Kidney glomerular epithelial cell (primary cell): Measurements from ENCODE around the gene HMOX1.
A peak's percentile ranks its signal among the peaks of the same experiment; 100 is the strongest.
"Not testable (repeated sequence)": the region's sequence is repeated elsewhere in the genome, so short reads cannot be mapped to it uniquely, and the experiment has no call there.

Source experiments
- DNase-seq: peaks from one replicate; lab custom pipeline; 2025; lab: John Stamatoyannopoulos, UW

Gene HMOX1

DNA sequence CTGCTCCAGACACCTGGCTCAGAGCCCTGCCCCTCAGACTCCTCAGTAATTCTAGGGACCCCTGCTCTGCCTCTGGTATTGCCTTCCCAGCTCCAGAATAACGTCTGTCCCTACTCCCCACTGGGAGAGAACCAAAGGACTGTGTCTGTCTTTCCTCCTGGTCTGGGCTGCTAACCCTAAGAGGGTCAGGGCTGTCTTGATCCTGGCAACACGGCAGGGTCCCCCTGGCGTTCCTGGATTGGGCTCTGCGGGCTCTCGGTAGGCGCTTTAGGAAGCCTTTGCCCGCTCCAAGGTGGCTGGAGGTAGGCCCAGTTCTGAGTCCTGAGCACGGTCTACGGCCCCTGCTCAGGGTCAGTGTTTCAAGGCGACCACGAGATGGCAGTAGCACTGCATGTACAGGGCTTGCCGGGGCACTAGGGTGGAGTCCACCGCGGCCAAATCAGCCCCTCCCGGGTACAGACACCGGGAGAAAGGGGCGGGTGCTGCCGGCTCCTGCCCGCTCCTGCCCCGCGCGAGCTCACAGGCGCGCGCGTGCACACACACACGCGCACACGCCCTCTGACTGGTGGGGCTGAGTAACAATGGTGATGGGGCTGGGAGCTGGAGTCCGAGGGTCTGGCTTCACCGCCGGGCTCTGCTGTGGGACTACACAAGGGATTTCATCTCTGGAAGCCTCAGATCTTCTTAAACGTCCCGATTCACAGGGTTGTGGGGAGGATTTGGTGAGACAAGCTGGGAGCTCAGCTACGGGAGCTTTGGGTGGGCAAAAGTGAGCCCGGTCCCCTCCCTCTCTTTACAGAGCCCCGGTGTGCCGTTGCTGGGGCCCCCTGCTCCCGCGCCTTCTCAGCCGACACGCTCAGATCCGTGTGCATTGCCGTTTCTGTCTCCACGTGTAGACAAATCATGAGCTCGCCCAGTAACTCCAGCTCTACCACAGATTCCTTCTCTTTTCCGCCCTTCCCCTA, 30.1 kb upstream of the HMOX1 start:
- DNase-seq, result peak; percentile 79

- no peak for DNase-seq
Measured at GRCh38 chr22:35352214-35353111, 28.4 kb upstream of the HMOX1 start.

GRCh38 chr22:35353318-35353717, 27.6 kb upstream of the HMOX1 start:
- DNase-seq, result no peak

DNA sequence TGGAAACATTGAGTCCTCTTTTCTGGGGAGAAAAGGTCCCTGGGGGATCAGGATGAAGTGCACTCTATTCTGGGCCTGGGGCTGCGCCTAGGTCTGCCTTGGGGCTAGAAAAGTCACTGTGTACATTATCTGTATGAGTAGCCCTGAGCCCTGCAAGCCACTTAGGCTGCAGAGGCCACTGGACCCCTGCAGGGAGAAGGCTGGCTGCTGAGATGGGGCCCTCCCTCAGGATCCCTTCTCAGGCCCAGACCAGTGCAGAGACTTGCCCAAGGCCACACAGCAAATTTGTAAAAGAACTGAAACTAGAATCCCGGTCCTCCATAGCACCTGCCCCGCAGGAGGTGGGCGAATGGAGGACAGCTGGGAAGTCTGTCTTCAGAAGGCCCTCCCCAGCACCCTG, 26.8 kb upstream of the HMOX1 start:
- no peak for DNase-seq

DNA sequence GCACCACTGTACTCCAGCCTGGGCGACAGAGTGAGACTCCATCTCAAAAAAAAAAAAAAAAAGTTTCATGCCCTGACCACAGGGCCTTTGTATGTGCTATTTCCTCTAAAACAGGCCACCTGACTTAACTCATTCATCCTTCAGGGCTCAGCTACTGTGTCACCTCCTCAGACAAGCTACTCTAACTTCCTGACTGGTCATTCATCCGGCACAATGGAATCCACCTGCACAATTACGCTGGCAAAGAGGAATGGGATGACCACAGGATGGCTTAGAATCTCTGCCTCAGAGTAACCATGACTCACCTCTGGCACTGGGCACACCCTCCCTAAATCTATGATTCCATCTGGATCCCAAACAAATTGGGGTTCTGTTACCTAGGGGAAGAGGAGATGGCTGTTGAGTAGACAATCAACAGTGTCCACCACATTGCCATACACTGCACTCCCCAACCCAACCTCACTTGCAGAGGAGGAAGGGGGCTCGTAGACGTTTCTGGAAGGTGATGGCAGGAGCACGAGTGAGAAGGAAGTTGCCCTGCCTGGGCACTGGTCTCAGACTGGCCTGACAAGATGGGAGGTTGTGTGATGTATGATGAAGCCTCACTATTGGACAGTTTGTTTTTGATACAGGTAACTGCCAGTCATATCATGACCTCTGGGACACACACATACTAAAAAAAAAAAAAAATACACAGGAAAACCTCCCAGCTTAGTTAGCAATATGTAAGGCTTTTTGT, 22.8 kb upstream of the HMOX1 start:
- DNase-seq, result no peak

- DNase-seq, result no peak
Measured at GRCh38 chr22:35359380-35360065, 21.4 kb upstream of the HMOX1 start.

GRCh38 chr22:35361001-35361558, 19.8 kb upstream of the HMOX1 start:
- DNase-seq, result no peak

DNA sequence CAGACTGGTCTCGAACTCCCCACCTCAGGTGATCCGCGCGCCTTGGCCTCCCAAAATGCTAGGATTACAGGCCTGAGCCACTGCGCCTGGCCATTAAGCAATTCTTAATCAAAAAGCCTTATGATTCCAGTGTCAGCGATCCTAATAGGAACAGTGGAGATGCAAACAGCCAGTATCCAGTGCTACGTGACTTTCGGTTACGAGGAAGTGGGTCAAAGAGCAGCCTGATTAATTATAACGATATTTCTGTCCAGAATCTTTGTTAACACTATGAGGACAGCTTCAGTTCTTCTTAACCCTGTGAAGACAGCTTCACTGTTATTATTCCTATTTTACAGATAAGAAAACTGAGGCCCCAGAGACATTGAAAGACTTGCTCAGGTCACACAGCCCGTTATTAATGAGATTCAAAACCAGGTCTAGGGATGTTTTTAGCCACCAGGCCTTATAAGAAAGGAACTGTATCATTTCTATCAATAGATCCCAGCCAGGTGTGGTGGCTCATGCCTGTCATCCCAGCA, 17.3 kb upstream of the HMOX1 start:
- no peak for DNase-seq

- DNase-seq, result not testable (repeated sequence)
Measured at GRCh38 chr22:35364230-35364629, 16.7 kb upstream of the HMOX1 start.

DNA sequence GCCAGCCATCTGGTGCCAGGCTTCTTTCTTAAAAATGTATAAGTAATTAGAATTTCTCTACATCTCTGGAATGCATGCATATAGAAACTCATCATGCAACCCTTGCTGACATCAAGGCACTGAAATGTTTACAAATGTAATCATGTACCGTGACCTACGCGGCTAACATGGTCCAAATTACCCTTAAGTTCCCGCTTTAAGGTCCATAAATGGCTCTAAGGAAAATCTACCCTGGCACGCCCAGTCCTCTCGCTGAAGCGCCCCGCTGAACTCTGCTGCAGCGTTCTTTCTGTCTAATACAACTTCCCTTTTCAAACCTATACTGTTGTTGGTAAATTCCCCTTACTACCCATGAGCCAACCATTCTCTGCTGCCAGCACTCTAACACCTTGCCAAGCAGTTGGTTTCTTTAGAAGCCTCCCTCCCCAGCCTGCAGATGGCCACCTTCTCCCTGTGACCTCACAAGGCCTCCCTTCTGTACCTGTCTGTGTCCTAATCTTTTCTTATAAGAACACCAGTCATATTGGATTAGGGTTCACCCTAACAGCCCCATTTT, 13.5 kb upstream of the HMOX1 start:
- no peak for DNase-seq

DNA sequence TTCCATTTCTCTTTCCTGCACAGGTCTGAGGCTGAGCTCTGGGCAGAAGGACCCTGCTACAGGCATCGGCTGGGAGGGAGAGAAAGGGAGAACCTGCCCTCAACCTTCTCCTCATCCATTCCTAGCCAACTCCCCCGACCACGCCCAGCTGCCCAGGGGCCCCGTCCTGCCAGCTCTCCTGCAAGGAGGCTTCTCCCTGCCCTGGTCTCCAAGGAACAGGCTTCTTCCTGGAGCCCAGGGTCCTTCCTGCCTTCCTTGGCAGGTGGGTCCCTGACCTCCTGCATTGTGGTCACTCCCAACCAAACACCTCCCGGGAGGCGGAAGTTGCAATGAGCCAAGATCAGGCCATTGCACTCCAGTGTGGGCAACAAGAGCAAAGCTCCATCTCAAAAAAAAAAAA, 12.5 kb upstream of the HMOX1 start:
- DNase-seq, result no peak

- DNase-seq, result no peak
Measured at GRCh38 chr22:35369996-35370395, 10.9 kb upstream of the HMOX1 start.

DNA sequence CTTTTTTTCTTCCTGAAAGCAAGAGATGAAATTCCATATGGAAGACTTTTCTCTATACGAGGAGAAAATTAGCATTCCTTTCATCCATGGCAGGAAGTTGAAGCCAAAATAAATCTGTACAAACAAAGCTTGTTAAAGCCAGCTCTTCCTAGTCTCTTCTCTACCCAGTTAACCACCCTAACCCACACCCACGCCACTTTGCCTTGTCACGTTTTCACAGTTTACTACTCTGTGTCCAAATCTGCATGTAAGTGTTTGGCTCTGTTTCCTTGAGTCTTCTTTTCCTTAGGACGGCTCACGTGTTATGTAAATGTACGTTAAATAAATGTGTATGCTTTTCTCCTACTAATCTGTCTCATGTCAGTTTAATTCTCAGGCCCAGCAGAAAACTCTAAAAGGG, 7.1 kb upstream of the HMOX1 start:
- DNase-seq, result no peak

DNA sequence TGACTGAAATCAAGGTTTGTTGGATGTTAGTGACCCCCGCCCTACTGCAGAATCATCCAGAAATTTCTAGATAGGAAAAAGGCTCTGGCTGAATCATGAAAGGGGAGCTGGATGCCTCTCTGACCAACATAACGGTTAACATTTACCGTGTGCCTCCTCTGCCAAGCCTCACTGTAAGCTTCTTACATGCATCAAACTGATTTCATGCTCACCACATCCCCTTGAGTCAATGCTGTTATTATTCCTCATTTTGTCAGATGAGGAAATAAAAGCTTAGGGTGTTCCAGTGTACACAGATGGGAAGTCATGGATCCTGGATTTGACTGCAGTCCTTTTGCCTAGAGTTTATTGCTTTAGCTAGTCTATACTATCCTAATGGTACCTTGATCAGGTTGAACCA, 5.9 kb upstream of the HMOX1 start:
- DNase-seq, result no peak

- no peak for DNase-seq
Measured at GRCh38 chr22:35375526-35375925, 5.4 kb upstream of the HMOX1 start.

DNA sequence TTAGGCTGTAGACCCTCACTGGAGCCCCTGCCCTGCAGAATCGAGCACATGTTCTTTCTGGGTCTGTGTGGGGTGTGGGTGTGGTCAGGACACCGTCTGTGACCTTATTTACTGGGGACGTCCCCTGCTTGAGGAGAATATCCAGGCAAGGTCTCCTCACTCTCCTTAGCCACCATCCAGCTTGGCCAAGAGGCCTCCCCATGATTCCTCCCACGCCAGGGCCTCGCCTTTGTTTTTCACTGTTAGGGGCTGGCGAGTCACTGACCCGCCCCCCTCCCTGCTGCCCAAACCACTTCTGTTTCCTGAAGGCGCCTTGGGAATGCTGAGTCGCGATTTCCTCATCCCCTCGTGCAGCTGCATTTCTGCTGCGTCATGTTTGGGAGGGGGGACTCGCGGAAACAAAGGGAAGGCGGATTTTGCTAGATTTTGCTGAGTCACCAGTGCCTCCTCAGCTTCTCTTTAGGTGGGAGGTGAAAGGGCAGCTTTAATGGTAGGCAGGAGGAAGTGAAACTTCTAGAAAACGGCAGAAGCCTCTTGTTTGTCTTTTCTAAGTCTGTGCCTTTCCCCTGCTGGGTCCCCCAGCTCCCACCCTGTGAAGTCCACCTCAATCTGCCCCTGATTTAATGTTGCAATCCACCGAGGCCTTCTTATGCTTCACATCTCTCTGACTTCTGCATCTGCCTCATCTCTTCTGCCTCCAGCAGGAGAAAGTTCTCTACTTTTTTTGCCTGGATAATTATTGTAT, 4.0 kb upstream of the HMOX1 start:
- DNase-seq, result peak; percentile 83

DNA sequence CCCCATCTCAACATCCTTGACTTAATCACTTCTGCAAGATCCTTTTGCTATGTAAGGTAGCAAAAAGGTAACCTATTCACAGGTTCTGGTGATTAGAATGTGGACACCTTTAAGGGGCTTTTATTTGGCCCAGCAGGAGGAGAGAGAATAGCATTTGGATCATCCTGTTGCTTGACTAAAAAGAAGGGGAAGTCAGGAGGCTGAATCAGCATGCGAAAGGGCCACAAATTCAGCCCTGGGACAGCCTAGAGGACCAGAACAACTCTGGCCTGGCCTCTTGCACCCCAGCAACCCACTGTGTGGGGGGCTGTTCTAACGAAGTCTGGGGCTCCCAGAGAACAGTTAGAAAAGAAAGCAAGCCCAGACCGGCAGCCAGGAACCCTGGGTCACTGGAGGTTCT, 3.2 kb upstream of the HMOX1 start:
- DNase-seq, result no peak

GRCh38 chr22:35378621-35379020, 2.3 kb upstream of the HMOX1 start:
- no peak for DNase-seq

- no peak for DNase-seq
Measured at GRCh38 chr22:35379146-35379993, 1.5 kb upstream of the HMOX1 start.
